HEK293T (cell line): ENCODE results near the gene HDAC9.

ENCODE experiments used
- BHLHE40 ChIP-seq: fragments of 450-650 bp; IDR thresholded peaks from 2 replicates; pipeline ENCODE4 v1.6.1; 2016; ENCODE audit warnings: mild to moderate bottlenecking, moderate library complexity, borderline replicate concordance
- SP1 ChIP-seq: fragments of 450-650 bp; IDR thresholded peaks from 2 replicates; pipeline ENCODE4 v1.6.1; 2017

- no peak for TF ChIP-seq SP1
- TF ChIP-seq BHLHE40 = no peak
These were observed 20.1 kb upstream of the HDAC9 start for GRCh38 chr7:18475488-18475887.
